PC-3 (cell line): Measurements from ENCODE around the gene CTF1. TPM values are rescaled to one million over a fixed set of nuclear protein-coding genes. Genes with fewer than 3 reads are reported as not detected.

ENCODE experiments used
- ATAC-seq: fragments of 200-7000 bp; cut with Tn5 transposase; 2 replicates; pipeline ENCODE4 v1.9.1; 2020; ENCODE audit warnings: mild to moderate bottlenecking, moderate library complexity
- BruUV-seq: library from RNA; stranded (reverse); fragments of 400-500 nt; replicated peaks from 2 replicates; lab custom pipeline; 2021; lab: Mats Ljungman, UMichigan
- CTCF ChIA-PET: fragments of 300-600 bp; sonication (Branson Sonifier 250); formaldehyde crosslinking; loops from one replicate; lab custom pipeline; 2022; ENCODE audit warnings: antibody characterized with exemption; lab: Charles Lee
- POLR2A ChIA-PET: fragments of 300-600 bp; sonication (Branson Sonifier 250); formaldehyde crosslinking; loops from one replicate; lab custom pipeline; 2022; ENCODE audit warnings: antibody characterized with exemption; ENCODE audit not compliant: unreplicated experiment; lab: Charles Lee
- DNase-seq: peaks from one replicate; pipeline ENCODE4 v3.0.0-alpha.2; 2015
- H2AFZ ChIP-seq: fragments of 300-600 bp; sonication (generic); 2 replicates; pipeline ENCODE4 v1.6.0; 2016; ENCODE audit warnings: antibody characterized with exemption, low read length
- H3F3A ChIP-seq: fragments of 300-600 bp; sonication (generic); one replicate; pipeline ENCODE4 v1.6.0; 2017; ENCODE audit warnings: antibody characterized with exemption, low read length, control low read depth, mild to moderate bottlenecking; ENCODE audit not compliant: unreplicated experiment
- H3K27ac ChIP-seq: fragments of 300-600 bp; sonication (generic); 2 replicates; pipeline ENCODE4 v1.5.1; 2016; ENCODE audit warnings: mild to moderate bottlenecking, low read length
- H3K27me3 ChIP-seq: fragments of 300-600 bp; sonication (generic); 2 replicates; pipeline ENCODE4 v1.6.1; 2016; ENCODE audit warnings: low read length, mixed read lengths
- H3K36me3 ChIP-seq: fragments of 300-600 bp; sonication (generic); 2 replicates; pipeline ENCODE4 v1.6.1; 2016; ENCODE audit warnings: low read depth, mixed run types, low read length, mixed read lengths
- H3K4me1 ChIP-seq: fragments of 300-600 bp; sonication (generic); 2 replicates; pipeline ENCODE4 v1.5.1; 2016; ENCODE audit warnings: low read length; ENCODE audit not compliant: insufficient read depth
- H3K4me2 ChIP-seq: fragments of 300-600 bp; sonication (generic); 2 replicates; pipeline ENCODE4 v1.6.0; 2016; ENCODE audit warnings: low read length
- H3K4me3 ChIP-seq: fragments of 300-600 bp; sonication (generic); 2 replicates; pipeline ENCODE4 v1.5.1; 2016; ENCODE audit warnings: mild to moderate bottlenecking, low read length, mixed read lengths
- H3K79me2 ChIP-seq: fragments of 300-600 bp; sonication (generic); 2 replicates; pipeline ENCODE4 v1.6.1; 2017; ENCODE audit warnings: low read length, mixed read lengths
- H3K9ac ChIP-seq: fragments of 300-600 bp; sonication (generic); 2 replicates; pipeline ENCODE4 v1.6.0; 2016; ENCODE audit warnings: mild to moderate bottlenecking, low read length
- H3K9me2 ChIP-seq: fragments of 300-600 bp; sonication (generic); replicated peaks from 2 replicates; pipeline ENCODE4 v1.6.1; 2016; ENCODE audit warnings: mixed run types, low read length, mixed read lengths
- H3K9me3 ChIP-seq: fragments of 300-600 bp; sonication (generic); 2 replicates; pipeline ENCODE4 v1.6.1; 2016; ENCODE audit warnings: low read length, mixed read lengths
- H4K20me1 ChIP-seq: fragments of 300-600 bp; sonication (generic); 2 replicates; pipeline ENCODE4 v1.6.1; 2016; ENCODE audit warnings: low read length, mixed read lengths
- CTCF ChIP-seq: fragments of 300-600 bp; sonication (generic); conservative IDR thresholded peaks from 2 replicates; pipeline ENCODE4 v1.5.1; 2017; ENCODE audit warnings: antibody characterized with exemption, low read depth, mild to moderate bottlenecking, low read length
- EZH2 ChIP-seq: fragments of 300-600 bp; sonication (generic); IDR thresholded peaks from one replicate; pipeline ENCODE4 v1.6.1; 2017; ENCODE audit warnings: antibody characterized with exemption, mild to moderate bottlenecking, low read length; ENCODE audit not compliant: unreplicated experiment
- EZH2phosphoT487 ChIP-seq: fragments of 300-600 bp; sonication (generic); IDR thresholded peaks from 2 replicates; pipeline ENCODE4 v1.6.1; 2018; ENCODE audit warnings: mild to moderate bottlenecking, antibody characterized with exemption, low read length, borderline replicate concordance
- intact Hi-C: fragments of 100-400 bp; cut with micrococcal nuclease; formaldehyde crosslinking; loops from 2 replicates; pipeline ENCODE4 v1.9.0; 2023
- total RNA-seq: library from RNA; depleted of rRNA; stranded (reverse); fragments of >200 nt; gene quantifications from 2 replicates; pipeline ENCODE4 v1.2.3, GENCODE V29; 2014

CTF1 gene
- total RNA-seq, 1 experiment from 2014 or later, result 0.29 TPM

- no peak for ATAC-seq
- no peaks in the 10 kb centered on the region for H3K36me3 ChIP-seq
Observed at GRCh38 chr16:30850246-30850645, 46.2 kb upstream of the CTF1 start.

GRCh38 chr16:30853758-30854157, 42.7 kb upstream of the CTF1 start:
- Histone ChIP-seq H3K4me3 (no peak overlapping the region), H3K27me3 (no peaks in the 10 kb centered on the region), H3K9me3 (no peaks in the 10 kb centered on the region), H3K36me3 (no peaks in the 10 kb centered on the region), H3K79me2 (no peaks in the 10 kb centered on the region), H3K9me2 (no peaks in the 10 kb centered on the region), H3K4me1 (peaks cover 28% of the 10 kb centered on the region), H3K9ac (no peak overlapping the region), H3K4me2 (no peak overlapping the region), H4K20me1 (no peaks in the 10 kb centered on the region), H3F3A (no peaks in the 10 kb centered on the region), H2AFZ (no peak overlapping the region), H3K27ac (peak overlapping the region; percentile 45)
- no TSS peak for BruUV-seq
- ATAC-seq (peak; percentile 48; the same call in 1 of the 2 replicates), DNase-seq (peak; percentile 66)
- no peak for TF ChIP-seq CTCF
- TF ChIP-seq EZH2, result no peak
- TF ChIP-seq EZH2phosphoT487, result no peak
- POLR2A ChIA-PET, result no interaction called here
- CTCF ChIA-PET, result no interaction called here
- intact Hi-C loops, result no loop called here

More at GRCh38 chr16:30850246-30850645, 46.2 kb upstream of the CTF1 start:
- Histone ChIP-seq H3K9me3 (no peaks in the 10 kb centered on the region), H3K4me1 (peaks cover 13% of the 10 kb centered on the region; the same call in 1 of the 2 replicates), H4K20me1 (no peaks in the 10 kb centered on the region), H3K27me3 (no peaks in the 10 kb centered on the region), H3K4me2 (no peak overlapping the region), H3K9me2 (no peaks in the 10 kb centered on the region), H3K27ac (no peak overlapping the region), H3K9ac (no peak overlapping the region), H3F3A (no peaks in the 10 kb centered on the region), H3K79me2 (no peaks in the 10 kb centered on the region), H2AFZ (no peak overlapping the region), H3K4me3 (no peak overlapping the region)
- CTCF ChIA-PET, result interaction anchor here (0.6 kb wide), 1 partner anchor 1008 kb away, joined by 3 read pairs; no protein-coding TSS in a partner anchor
- intact Hi-C loops, result no loop called here
- POLR2A ChIA-PET, result no interaction called here
- TF ChIP-seq CTCF (no peak), EZH2 (no peak), EZH2phosphoT487 (no peak)
- no peak for DNase-seq
- no TSS peak for BruUV-seq

GRCh38 chr16:30858111-30858495, 38.3 kb upstream of the CTF1 start:
- Histone ChIP-seq H3F3A (no peaks in the 10 kb centered on the region), H3K9me2 (no peaks in the 10 kb centered on the region), H3K4me3 (no peak overlapping the region), H3K9me3 (no peaks in the 10 kb centered on the region), H3K27me3 (no peaks in the 10 kb centered on the region), H2AFZ (no peak overlapping the region), H3K9ac (no peak overlapping the region), H3K4me2 (no peak overlapping the region), H3K4me1 (peaks cover 31% of the 10 kb centered on the region), H3K79me2 (no peaks in the 10 kb centered on the region), H3K36me3 (no peaks in the 10 kb centered on the region), H4K20me1 (no peaks in the 10 kb centered on the region), H3K27ac (no peak overlapping the region)
- DNase-seq, result no peak
- ATAC-seq, result no peak
- no peak for TF ChIP-seq CTCF
- TF ChIP-seq EZH2, result no peak
- TF ChIP-seq EZH2phosphoT487, result no peak
- intact Hi-C loops, result no loop called here
- CTCF ChIA-PET, result interaction anchor here (0.6 kb wide), 1 partner anchor 48 kb away, joined by 3 read pairs; no protein-coding TSS in a partner anchor
- POLR2A ChIA-PET, result interaction anchor here (0.6 kb wide), 1 partner anchor 110 kb away, joined by 5 read pairs; the partner anchor contains the start of gene PHKG2
- BruUV-seq, result no TSS peak
